BJ (cell line): Measurements from ENCODE around the gene KIFC1. TPM values are rescaled to one million over a fixed set of nuclear protein-coding genes. Genes with fewer than 3 reads are reported as not detected.
"Not testable (repeated sequence)": the region's sequence is repeated elsewhere in the genome, so short reads cannot be mapped to it uniquely, and the experiment has no call there.

Source experiments
- CTCF ChIA-PET: fragments of 350-600 bp; formaldehyde crosslinking; extraction: SDS; loops from one replicate; lab custom pipeline; 2021; ENCODE audit warnings: antibody characterized with exemption, inconsistent platforms; lab: Yijun Ruan, JAX
- POLR2A ChIA-PET: fragments of 300-600 bp; sonication (Branson Sonifier 250); formaldehyde crosslinking; extraction: SDS; loops from one replicate; lab custom pipeline; 2021; ENCODE audit warnings: antibody characterized with exemption; lab: Charles Lee
- DNase-seq: peaks from one replicate; pipeline ENCODE4 v3.0.0-alpha.2; 2011; ENCODE audit warnings: low read depth
- H3K27me3 ChIP-seq: 2 replicates; pipeline ENCODE4 v1.6.0; 2011; ENCODE audit warnings: low read length; ENCODE audit not compliant: control insufficient read depth, insufficient read depth
- H3K36me3 ChIP-seq: 2 replicates; pipeline ENCODE4 v1.5.1; 2011; ENCODE audit warnings: low read length; ENCODE audit not compliant: control insufficient read depth, insufficient read depth
- H3K4me3 ChIP-seq: 2 replicates; pipeline ENCODE4 v1.5.1; 2011; ENCODE audit warnings: low read depth, mild to moderate bottlenecking, control low read depth, low read length
- polyA plus RNA-seq: library from polyadenylated mRNA; depleted of rRNA; stranded (reverse); fragments of >200 nt; gene quantifications from 2 replicates; pipeline ENCODE4 v1.2.3, GENCODE V29; 2011
- TF ChIP-seq, protein P1 (sequence below): IDR thresholded peaks from 2 replicates; pipeline ENCODE4 v1.5.1; 2011; ENCODE audit warnings: low read depth, mild to moderate bottlenecking, control low read depth, inconsistent platforms, low read length, moderate library complexity; ENCODE audit not compliant: insufficient read depth

The KIFC1 gene
- polyA plus RNA-seq, 1 experiment = 32.4 TPM

DNA sequence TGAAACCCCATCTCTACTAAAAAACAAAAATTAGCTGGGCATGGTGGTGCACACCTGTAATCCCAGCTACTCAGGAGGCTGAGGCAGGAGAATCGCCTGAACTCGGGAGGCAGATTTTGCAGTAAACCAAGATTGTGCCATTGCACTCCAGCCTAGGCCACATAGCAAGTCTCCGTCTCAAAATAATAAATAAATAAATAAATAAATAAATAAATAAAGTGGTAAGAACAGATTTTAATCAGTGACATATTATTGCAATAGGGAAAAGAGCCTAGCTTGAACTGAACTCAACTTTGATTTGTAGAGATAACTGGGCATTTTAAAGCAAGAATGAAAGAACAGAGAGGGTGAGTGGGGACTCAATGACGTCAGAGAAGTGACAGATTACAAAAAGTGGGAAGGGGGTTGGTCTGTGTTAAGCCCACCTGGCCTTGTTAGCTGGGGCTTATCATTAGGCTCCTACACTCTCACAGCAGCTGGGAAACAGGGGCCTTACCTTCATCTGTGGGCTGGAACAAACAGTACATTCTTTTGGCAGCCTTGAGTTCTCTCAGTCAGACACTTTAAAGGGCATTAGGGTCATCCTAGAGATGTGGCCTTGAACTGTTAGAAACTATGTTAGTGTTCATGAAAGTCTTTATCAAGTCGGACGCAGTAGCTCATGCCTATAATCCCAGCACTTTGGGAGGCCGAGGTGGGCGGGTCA, 24.5 kb upstream of the KIFC1 start:
- CTCF ChIA-PET = no interaction called here

GRCh38 chr6:33367715-33368025, 24.0 kb upstream of the KIFC1 start:
- H3K36me3 ChIP-seq, H3K4me3 ChIP-seq, POLR2A ChIA-PET, DNase-seq, H3K27me3 ChIP-seq: not testable (repeated sequence)
- CTCF ChIA-PET = interaction anchor here (0.6 kb wide), 1 partner anchor 16 kb away, joined by 3 read pairs; no protein-coding TSS in a partner anchor

More for the DNA sequence above, 24.5 kb upstream of the KIFC1 start:
- TF ChIP-seq, protein P1, sequence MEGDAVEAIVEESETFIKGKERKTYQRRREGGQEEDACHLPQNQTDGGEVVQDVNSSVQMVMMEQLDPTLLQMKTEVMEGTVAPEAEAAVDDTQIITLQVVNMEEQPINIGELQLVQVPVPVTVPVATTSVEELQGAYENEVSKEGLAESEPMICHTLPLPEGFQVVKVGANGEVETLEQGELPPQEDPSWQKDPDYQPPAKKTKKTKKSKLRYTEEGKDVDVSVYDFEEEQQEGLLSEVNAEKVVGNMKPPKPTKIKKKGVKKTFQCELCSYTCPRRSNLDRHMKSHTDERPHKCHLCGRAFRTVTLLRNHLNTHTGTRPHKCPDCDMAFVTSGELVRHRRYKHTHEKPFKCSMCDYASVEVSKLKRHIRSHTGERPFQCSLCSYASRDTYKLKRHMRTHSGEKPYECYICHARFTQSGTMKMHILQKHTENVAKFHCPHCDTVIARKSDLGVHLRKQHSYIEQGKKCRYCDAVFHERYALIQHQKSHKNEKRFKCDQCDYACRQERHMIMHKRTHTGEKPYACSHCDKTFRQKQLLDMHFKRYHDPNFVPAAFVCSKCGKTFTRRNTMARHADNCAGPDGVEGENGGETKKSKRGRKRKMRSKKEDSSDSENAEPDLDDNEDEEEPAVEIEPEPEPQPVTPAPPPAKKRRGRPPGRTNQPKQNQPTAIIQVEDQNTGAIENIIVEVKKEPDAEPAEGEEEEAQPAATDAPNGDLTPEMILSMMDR = no peak
- no peak overlapping the region for H3K4me3 ChIP-seq
- H3K36me3 ChIP-seq = no peaks in the 10 kb centered on the region
- no peak for DNase-seq
- H3K27me3 ChIP-seq = peaks cover 2% of the 10 kb centered on the region
- POLR2A ChIA-PET = no interaction called here

DNA sequence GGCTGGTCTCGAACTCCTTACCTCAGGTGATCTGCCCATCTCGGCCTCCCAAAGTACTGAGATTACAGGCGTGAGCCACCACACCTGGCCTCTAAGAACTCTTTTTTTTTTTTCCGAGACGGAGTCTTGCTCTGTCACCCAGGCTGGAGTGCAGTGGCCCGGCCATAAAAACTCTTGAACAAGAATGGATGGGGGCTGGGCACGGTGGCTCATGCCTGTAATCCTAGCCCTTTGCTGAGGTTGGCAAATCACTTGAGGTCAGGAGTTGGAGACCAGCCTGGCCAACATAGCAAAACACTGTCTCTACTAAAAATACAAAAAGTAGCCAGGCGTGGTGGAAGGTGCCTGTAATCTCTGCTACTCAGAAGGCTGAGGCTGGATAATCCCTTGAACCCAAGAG, 19.7 kb upstream of the KIFC1 start:
- DNase-seq, H3K36me3 ChIP-seq, POLR2A ChIA-PET, H3K27me3 ChIP-seq, H3K4me3 ChIP-seq: not testable (repeated sequence)
- CTCF ChIA-PET = interaction anchor here (2.0 kb wide), 1 partner anchor 19 kb away, joined by 5 read pairs; no protein-coding TSS in a partner anchor

DNA sequence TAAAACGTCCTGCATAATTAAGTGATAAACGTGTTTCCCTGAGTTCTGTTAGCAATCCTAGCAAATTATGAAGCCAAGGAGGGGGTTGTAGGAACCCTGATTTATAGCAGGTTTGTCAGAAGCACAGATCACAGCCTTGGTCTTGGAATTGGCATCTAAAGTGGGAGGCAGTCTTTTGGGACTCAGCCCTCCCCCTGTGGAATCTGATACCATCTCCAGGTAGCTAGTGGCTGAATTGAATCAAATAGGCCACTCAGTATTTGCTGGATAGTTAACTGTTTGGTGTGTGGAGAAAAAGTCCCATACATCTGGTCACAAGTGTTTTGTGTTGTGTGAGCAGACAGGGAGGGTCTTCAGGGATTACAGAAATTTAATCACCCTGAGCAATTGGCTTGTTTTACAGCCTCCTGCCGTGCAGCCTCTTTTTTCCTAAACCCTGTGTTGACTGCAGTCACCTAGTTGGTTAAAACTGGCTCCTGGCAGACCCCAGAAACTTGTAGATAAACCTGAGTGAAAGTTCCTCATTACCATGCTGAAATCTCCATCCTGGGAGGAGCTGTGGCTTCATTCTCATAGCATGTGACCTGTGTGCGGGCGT, 19.0 kb upstream of the KIFC1 start:
- no peak for DNase-seq
- ChIA-PET POLR2A (no interaction called here), CTCF (interaction anchor here (2.0 kb wide), 1 partner anchor 20 kb away, joined by 5 read pairs; no protein-coding TSS in a partner anchor)
- TF ChIP-seq, protein P1 = no peak
- Histone ChIP-seq H3K27me3 (no peaks in the 10 kb centered on the region), H3K36me3 (no peaks in the 10 kb centered on the region), H3K4me3 (no peak overlapping the region)

DNA sequence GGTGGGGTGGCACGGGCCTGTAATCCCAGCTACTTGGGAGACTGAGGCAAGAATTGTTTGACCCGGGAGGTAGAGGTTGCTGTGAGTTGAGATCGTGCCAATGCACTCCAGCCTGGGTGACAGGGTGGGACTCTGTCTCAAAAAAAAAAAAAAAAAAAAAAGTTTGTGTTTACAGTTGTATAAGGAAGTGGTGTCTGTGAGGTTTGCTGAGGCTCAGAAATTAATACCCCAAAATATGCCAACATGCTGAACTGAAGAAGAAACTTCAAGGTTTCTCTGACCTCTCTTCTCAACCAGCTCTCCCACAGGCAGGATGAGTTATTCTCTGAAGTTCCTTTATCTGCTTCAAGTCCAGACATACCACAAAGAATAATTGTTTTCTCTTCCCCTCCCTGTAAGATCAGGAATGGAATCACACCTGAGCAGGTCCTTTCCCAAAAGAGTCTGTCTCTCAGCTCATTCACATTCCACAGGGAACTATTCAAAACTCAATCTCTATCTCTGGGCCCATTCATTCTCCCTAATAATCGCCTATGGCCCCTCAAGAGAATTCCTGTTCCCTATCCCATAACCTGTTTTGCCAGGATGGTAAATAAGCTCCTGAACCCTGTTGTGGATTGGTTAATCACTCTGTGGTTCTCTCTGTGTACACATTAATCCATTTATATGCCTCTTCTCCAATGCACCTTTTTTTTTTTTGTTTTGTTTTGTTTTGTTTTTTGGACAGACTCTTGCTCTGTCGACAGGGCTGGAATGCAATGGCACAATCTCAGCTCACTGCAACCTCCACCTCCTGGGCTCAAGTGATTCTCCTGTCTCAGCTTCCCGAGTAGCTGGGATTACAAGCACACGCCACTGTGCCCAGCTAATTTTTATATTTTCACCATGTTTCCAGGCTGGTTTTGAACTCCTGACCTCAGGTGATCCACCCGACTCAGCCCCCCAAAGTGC, 17.4 kb upstream of the KIFC1 start:
- no peak for DNase-seq
- CTCF ChIA-PET = interaction anchor here (0.6 to 2.5 kb wide), 7 partner anchors 9 to 56 kb away, joined by 3 to 15 read pairs (median 3); no protein-coding TSS in a partner anchor
- TF ChIP-seq, protein P1 = no peak

More for the DNA sequence above, 17.4 kb upstream of the KIFC1 start:
- POLR2A ChIA-PET = interaction anchor here (0.7 kb wide), 1 partner anchor 20 kb away, joined by 6 read pairs; no protein-coding TSS in a partner anchor
- Histone ChIP-seq H3K36me3 (no peaks in the 10 kb centered on the region), H3K4me3 (no peak overlapping the region), H3K27me3 (no peaks in the 10 kb centered on the region)
